ENCODE results near the gene KLHDC7B. TPM values are rescaled to one million over a fixed set of nuclear protein-coding genes. Genes with fewer than 3 reads are reported as not detected.

Gene KLHDC7B
- total and polyA plus RNA-seq, 2 of the 13 experiments (the other 11 are each of a cell fraction or from before 2014, with no cell fraction given) = 0.11 TPM; not detected in 1

- TF ChIP-seq ZNF18 (CRISPR knock-in tag; IDR thresholded peaks at IDR 0.05; ENCODE audit: insufficient replicate concordance) (no peak), ZNF83 (CRISPR knock-in tag; IDR thresholded peaks at IDR 0.05; ENCODE audit: borderline replicate concordance) (no peak), RXRB (CRISPR knock-in tag; IDR thresholded peaks at IDR 0.05; ENCODE audit: borderline replicate concordance) (no peak; the same call in 1 of the 2 replicates), HOXA5 (CRISPR knock-in tag; IDR thresholded peaks at IDR 0.05) (0 out of 2 replicates have a peak, but pooled peaks have one; percentile 2), ARID4A (CRISPR knock-in tag; IDR thresholded peaks at IDR 0.05; ENCODE audit: borderline replicate concordance) (no peak), KDM4B (CRISPR knock-in tag; IDR thresholded peaks at IDR 0.05) (no peak), HCFC1 (IDR thresholded peaks at IDR 0.05; ENCODE audit: low read depth, low read length) (no peak), MYC (CRISPR knock-in tag; IDR thresholded peaks at IDR 0.05; ENCODE audit: borderline replicate concordance) (peak; percentile 75), ZNF484 (CRISPR knock-in tag; IDR thresholded peaks at IDR 0.05; ENCODE audit: borderline replicate concordance, low read depth) (no peak), SP4 (CRISPR knock-in tag; IDR thresholded peaks at IDR 0.05) (no peak; the same call in none of the 2 replicates), ESRRA (CRISPR knock-in tag; IDR thresholded peaks at IDR 0.05; ENCODE audit: low read depth) (peak; percentile 19; the same call in 1 of the 2 replicates), ZZZ3 (CRISPR knock-in tag; IDR thresholded peaks at IDR 0.05; ENCODE audit: borderline replicate concordance) (no peak), CEBPB (IDR thresholded peaks at IDR 0.05; ENCODE audit: borderline replicate concordance, low read depth, low read length) (no peak), SP2 (CRISPR knock-in tag; IDR thresholded peaks at IDR 0.05) (no peak), TIGD3 (CRISPR knock-in tag; IDR thresholded peaks at IDR 0.05; ENCODE audit: borderline replicate concordance) (no peak), ZNF251 (CRISPR knock-in tag; IDR thresholded peaks at IDR 0.05) (no peak)
- TF ChIP-seq, protein P1, sequence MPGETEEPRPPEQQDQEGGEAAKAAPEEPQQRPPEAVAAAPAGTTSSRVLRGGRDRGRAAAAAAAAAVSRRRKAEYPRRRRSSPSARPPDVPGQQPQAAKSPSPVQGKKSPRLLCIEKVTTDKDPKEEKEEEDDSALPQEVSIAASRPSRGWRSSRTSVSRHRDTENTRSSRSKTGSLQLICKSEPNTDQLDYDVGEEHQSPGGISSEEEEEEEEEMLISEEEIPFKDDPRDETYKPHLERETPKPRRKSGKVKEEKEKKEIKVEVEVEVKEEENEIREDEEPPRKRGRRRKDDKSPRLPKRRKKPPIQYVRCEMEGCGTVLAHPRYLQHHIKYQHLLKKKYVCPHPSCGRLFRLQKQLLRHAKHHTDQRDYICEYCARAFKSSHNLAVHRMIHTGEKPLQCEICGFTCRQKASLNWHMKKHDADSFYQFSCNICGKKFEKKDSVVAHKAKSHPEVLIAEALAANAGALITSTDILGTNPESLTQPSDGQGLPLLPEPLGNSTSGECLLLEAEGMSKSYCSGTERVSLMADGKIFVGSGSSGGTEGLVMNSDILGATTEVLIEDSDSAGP (CRISPR knock-in tag; IDR thresholded peaks at IDR 0.05; ENCODE audit: borderline replicate concordance) = no peak
These were observed 15.2 kb upstream of the KLHDC7B start (continued) for GRCh38 chr22:50530580-50530876.
